Retinal pigment epithelial cell (primary cell): ENCODE measurements around the gene PEX26.

Experiments
- DNase-seq: peaks from one replicate; pipeline ENCODE4 v3.0.0-alpha.2; 2010; ENCODE audit warnings: low read depth
- H3K4me3 ChIP-seq: 2 replicates; pipeline ENCODE4 v1.5.1; 2011; ENCODE audit warnings: mild to moderate bottlenecking, low read length, control low read depth, moderate library complexity
- TF ChIP-seq, protein P1 (sequence below): conservative IDR thresholded peaks from 2 replicates; pipeline ENCODE4 v1.5.1; 2011; ENCODE audit warnings: low read depth, low read length, control low read depth, inconsistent platforms

The PEX26 gene

GRCh38 chr22:18115906-18116371, 38.1 kb downstream of the PEX26 start:
- no peak overlapping the region for H3K4me3 ChIP-seq
- TF ChIP-seq, protein P1, sequence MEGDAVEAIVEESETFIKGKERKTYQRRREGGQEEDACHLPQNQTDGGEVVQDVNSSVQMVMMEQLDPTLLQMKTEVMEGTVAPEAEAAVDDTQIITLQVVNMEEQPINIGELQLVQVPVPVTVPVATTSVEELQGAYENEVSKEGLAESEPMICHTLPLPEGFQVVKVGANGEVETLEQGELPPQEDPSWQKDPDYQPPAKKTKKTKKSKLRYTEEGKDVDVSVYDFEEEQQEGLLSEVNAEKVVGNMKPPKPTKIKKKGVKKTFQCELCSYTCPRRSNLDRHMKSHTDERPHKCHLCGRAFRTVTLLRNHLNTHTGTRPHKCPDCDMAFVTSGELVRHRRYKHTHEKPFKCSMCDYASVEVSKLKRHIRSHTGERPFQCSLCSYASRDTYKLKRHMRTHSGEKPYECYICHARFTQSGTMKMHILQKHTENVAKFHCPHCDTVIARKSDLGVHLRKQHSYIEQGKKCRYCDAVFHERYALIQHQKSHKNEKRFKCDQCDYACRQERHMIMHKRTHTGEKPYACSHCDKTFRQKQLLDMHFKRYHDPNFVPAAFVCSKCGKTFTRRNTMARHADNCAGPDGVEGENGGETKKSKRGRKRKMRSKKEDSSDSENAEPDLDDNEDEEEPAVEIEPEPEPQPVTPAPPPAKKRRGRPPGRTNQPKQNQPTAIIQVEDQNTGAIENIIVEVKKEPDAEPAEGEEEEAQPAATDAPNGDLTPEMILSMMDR = no peak
- no peak for DNase-seq

GRCh38 chr22:18116634-18117033, 38.8 kb downstream of the PEX26 start:
- H3K4me3 ChIP-seq = no peak overlapping the region
- DNase-seq = no peak
- TF ChIP-seq, protein P1 = no peak

- DNase-seq = no peak
- TF ChIP-seq, protein P1 = no peak
- no peak overlapping the region for H3K4me3 ChIP-seq
Measured at GRCh38 chr22:18118345-18118915, 40.6 kb downstream of the PEX26 start.

DNA sequence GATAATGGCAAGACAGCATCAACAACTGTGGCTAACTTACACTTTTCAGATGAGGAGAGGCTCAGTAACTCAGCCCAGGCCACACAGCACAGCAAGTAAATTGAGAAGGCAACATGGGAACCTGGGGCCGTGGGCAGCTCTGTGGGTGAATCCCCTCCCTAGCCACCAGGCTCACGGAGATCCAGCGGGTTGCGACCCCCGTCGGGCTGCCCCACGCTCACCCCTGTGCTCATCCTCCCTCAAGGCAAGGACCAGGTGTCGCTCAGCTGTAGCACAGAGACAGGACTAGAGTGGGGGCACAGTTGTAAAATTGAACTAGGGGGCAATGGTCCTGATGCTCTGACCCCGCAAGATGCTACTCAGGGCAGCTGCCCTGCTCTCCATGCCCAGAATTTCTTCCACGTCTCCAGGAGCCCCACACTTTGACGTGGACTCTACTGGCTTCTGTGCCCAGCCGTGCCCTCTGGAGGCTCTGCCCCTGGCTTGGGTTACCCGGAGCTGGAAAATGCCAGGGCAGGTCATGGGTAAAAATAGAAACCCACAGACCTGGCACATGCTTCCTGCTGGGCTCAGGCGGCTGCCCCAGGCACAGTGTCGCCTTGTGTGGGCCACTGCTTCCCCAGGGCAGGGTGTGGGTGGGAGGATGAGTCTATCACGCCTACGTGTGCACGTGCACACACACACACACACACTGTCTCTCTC, 41.8 kb downstream of the PEX26 start:
- no peak for DNase-seq
- H3K4me3 ChIP-seq = no peak overlapping the region
- TF ChIP-seq, protein P1 = no peak

DNA sequence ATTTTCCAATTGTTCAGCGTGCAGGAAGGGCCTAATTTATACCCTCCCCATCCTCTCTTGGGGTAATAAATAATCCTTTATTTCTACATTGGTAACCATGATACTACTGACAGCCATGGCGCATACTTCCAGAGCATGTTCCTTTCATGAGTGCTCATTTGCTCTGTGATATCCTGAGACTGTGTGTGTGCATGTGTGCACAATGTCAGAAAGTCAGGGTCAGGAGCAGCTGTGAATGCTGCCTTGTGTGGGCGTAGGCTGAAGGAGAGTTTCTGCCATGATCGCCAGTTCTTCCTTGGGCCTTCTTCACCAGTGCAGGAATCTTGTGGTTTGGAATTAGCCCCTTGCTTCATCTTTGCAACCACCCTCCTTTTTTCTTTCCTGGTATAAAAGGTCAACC, 43.1 kb downstream of the PEX26 start:
- TF ChIP-seq, protein P1 = no peak
- no peak overlapping the region for H3K4me3 ChIP-seq

DNA sequence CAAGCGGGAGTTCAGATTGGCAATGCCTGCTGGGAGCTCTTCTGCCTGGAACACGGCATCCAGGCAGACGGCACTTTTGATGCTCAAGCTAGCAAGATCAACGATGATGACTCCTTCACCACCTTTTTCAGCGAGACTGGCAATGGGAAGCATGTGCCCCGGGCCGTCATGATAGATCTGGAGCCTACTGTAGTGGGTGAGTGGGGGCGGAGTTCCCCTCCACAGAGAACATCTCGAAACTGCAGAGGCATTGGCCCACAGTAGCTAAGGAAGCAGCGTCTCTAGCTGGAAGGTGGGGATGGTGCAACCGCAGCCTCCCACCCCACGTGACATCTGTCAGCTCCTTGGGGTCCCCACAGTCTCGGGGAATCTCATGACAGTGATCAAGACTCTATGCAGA, 43.7 kb downstream of the PEX26 start:
- DNase-seq = no peak
- TF ChIP-seq, protein P1 = no peak
- H3K4me3 ChIP-seq = no peak overlapping the region

More for the DNA sequence above, 43.1 kb downstream of the PEX26 start:
- DNase-seq = no peak
